Right lobe of liver (tissue), 6 donors: ENCODE results near the gene C11orf71. TPM values are rescaled to one million over a fixed set of nuclear protein-coding genes. Genes with fewer than 3 reads are reported as not detected.
A peak's percentile ranks its signal among the peaks of the same experiment; 100 is the strongest.

Source experiments
- ATAC-seq, 4 donors: fragments of 200-7000 bp; cut with Tn5 transposase; one replicate each; pipeline ENCODE4 v1.9.1; 2020; ENCODE audit warnings: mild to moderate bottlenecking in 4 of 4, moderate library complexity in 4 of 4
- DNase-seq, 3 donors: peaks; one replicate each; pipeline ENCODE4 v3.0.0-alpha.2; 2020
- H3K27ac ChIP-seq, 3 donors: fragments of 200-600 bp; one replicate each; pipeline ENCODE4 v1.8.0; 2022
- H3K27me3 ChIP-seq, 2 donors: fragments of 200-600 bp; one replicate each; pipeline ENCODE4 v1.8.0; 2022
- H3K36me3 ChIP-seq, 4 donors: fragments of 200-600 bp; sonication (generic) in 1 of 4; one replicate each; pipeline versions ENCODE4 v1.5.1 to v1.8.0; 2017 to 2022; ENCODE audit warnings: control low read depth in 1 of 4
- H3K4me1 ChIP-seq, 4 donors: fragments of 200-600 bp; sonication (generic) in 1 of 4; one replicate each; pipeline versions ENCODE4 v1.5.1 to v1.8.0; 2017 to 2022; ENCODE audit warnings: control low read depth in 1 of 4
- H3K4me3 ChIP-seq, 3 donors: fragments of 200-600 bp; one replicate each; pipeline ENCODE4 v1.8.0; 2022
- H3K9me3 ChIP-seq, 4 donors: fragments of 200-600 bp; sonication (generic) in 1 of 4; one replicate each; pipeline versions ENCODE4 v1.5.1 to v1.8.0; 2017 to 2022; ENCODE audit warnings: control low read depth in 1 of 4
- POLR2A ChIP-seq: fragments of 450-650 bp; IDR thresholded peaks from one replicate; pipeline ENCODE4 v1.6.1; 2017; ENCODE audit warnings: antibody characterized with exemption, mild to moderate bottlenecking
- WGBS: methylation state at CpG from one replicate; pipeline ENCODE4 v1.1.6; 2018; ENCODE audit warnings: low coverage, low lambda C conversion rate; ENCODE audit not compliant: insufficient coverage; ENCODE audit errors: missing lambda C conversion rate; 5-methylcytosine and 5-hydroxymethylcytosine counted together
- intact Hi-C, 2 donors: fragments of 100-400 bp; cut with DNase I; formaldehyde crosslinking; loops; one replicate each; pipeline versions ENCODE4 v1.11.2 to v1.14.1; 2022
- long read RNA-seq: library from polyadenylated mRNA; unstranded; transcript quantifications from one replicate; pipeline ENCODE4 v2.0.0, GENCODE V29; 2019
- total RNA-seq, 6 experiments: library from RNA; depleted of rRNA in 2 of 6; stranded (reverse); fragments of >200 nt in 2 of 6; fragmentation: NEBNext Ultra II Directional in 3 of 6; extraction: Animal tissue kit (Norgen Biotek cat#: 25700) in 3 of 6; gene quantifications; one replicate each; pipeline versions ENCODE4 v1.1.0 to v1.2.4, GENCODE V29; 2016 to 2023
- TF ChIP-seq, protein P1 (sequence below), 4 donors: fragments of 200-600 bp in 3 of 4; fragments of 450-650 bp in 1 of 4; IDR thresholded peaks; one replicate each; pipeline versions ENCODE4 v1.5.1 to v1.8.0; 2016 to 2022; ENCODE audit warnings: antibody characterized with exemption in 4 of 4, mild to moderate bottlenecking in 2 of 4
- donor health status: DM: no; HTN: yes; CAD: no.
- donor health status: DM: no; HTN: no; CAD: no.
- donor health status: DM: no; HTN: no; CAD: no.
- donor health status: DM: no; HTN: yes; CAD: no.
- donor health status: DM: no; HTN: yes; CAD: no.

C11orf71 gene, protein sequence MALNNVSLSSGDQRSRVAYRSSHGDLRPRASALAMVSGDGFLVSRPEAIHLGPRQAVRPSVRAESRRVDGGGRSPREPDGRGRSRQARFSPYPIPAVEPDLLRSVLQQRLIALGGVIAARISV
- total RNA-seq = 10 to 100 TPM in 3 of 6 experiments, 1 to 10 TPM in 3; 4.9 to 13.4 (median 8.6) TPM
- long read RNA-seq, transcript C11orf71-202 (1 exons, 1,980 nt) = major isoform, 11 of 11 reads
- long read RNA-seq, partial matches to known transcripts = 0 of 11 reads
- long read RNA-seq, other reads (novel, unspliced or antisense) = 0 of 11 reads

DNA sequence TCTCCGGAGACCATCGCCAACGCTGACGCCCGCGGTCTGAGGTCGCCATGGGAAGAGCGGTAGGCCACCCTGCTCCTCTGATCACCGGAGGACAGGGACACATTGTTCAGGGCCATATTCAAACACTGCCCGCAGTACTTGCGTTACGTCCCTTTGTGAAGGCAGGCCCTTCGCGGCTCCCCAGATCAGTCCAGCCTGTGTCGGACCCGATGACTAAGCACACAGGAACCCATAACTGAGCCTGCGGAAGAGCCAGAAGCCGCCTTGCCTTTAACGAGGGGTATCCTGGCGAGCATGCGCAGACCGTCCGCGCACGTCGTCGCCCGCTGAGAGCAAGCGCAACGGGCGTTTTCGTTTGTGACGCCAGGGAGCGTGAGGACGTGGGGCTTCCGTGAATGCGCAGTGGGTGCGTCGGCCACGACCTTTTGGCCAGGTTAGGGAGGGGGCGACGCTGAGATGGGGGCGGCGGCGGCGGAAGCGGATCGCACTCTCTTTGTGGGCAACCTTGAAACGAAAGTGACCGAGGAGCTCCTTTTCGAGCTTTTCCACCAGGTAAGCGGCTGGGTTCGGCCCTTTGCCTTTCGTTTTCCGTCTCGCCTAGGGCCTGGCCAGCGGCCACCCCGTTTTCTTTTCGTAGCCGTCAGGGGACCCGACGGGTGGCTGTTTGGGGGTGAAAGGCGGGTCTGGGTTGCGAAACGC lies at the start of gene C11orf71, which contains the start of gene RBM7:
Gene C11orf71, minus strand, starts transcription at position 296 of the 699 bp plus-strand sequence. Its CDS starts 180 bp downstream, at position 116.
Gene RBM7, plus strand, starts transcription at position 451 of the 699 bp plus-strand sequence. Its CDS starts 6 bp downstream, at position 457.
- Histone ChIP-seq H3K9me3 (no peaks in the 10 kb centered on the region), H3K36me3 (no peaks in the 10 kb centered on the region), H3K27ac (peak within 1 kb of the TSS; percentile 97 to 99 (median 97)), H3K4me1 (peaks cover 0 to 47% (median 6%) of the 10 kb centered on the region in 4 donors), H3K27me3 (no peaks in the 10 kb centered on the region), H3K4me3 (peak within 1 kb of the TSS; percentile 56 to 78 (median 64))
- 0% methylated on average over 10 of the region's 65 CpGs for WGBS
- TF ChIP-seq, protein P1, sequence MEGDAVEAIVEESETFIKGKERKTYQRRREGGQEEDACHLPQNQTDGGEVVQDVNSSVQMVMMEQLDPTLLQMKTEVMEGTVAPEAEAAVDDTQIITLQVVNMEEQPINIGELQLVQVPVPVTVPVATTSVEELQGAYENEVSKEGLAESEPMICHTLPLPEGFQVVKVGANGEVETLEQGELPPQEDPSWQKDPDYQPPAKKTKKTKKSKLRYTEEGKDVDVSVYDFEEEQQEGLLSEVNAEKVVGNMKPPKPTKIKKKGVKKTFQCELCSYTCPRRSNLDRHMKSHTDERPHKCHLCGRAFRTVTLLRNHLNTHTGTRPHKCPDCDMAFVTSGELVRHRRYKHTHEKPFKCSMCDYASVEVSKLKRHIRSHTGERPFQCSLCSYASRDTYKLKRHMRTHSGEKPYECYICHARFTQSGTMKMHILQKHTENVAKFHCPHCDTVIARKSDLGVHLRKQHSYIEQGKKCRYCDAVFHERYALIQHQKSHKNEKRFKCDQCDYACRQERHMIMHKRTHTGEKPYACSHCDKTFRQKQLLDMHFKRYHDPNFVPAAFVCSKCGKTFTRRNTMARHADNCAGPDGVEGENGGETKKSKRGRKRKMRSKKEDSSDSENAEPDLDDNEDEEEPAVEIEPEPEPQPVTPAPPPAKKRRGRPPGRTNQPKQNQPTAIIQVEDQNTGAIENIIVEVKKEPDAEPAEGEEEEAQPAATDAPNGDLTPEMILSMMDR (IDR thresholded peaks at IDR 0.05) = peak in 1 of 4 donors; percentile 5
- peak; percentile 98 for TF ChIP-seq POLR2A
- DNase-seq (peak; percentile 99), ATAC-seq (peak; percentile 92 to 96 (median 94))
- intact Hi-C loops = no loop called here

DNA sequence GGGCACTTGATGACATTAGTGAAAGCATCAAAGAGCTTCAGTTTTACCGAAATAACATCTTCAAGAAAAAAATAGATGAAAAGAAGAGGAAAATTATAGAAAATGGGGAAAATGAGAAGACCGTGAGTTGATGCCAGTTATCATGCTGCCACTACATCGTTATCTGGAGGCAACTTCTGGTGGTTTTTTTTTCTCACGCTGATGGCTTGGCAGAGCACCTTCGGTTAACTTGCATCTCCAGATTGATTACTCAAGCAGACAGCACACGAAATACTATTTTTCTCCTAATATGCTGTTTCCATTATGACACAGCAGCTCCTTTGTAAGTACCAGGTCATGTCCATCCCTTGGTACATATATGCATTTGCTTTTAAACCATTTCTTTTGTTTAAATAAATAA lies 49.5 kb upstream of the C11orf71 start:
- no peak for DNase-seq
- Histone ChIP-seq H3K4me1 (peaks cover 0 to 6% (median 3%) of the 10 kb centered on the region in 4 donors), H3K27me3 (no peaks in the 10 kb centered on the region), H3K36me3 (peaks cover 0 to 28% (median 10%) of the 10 kb centered on the region in 4 donors), H3K27ac (no peak overlapping the region), H3K4me3 (no peak overlapping the region), H3K9me3 (no peaks in the 10 kb centered on the region)
- TF ChIP-seq, protein P1 (IDR thresholded peaks at IDR 0.05) = no peak
- TF ChIP-seq POLR2A = no peak
- 89% methylated on average over 6 of the region's 6 CpGs for WGBS
- ATAC-seq = no peak
- intact Hi-C loops = no loop called here

DNA sequence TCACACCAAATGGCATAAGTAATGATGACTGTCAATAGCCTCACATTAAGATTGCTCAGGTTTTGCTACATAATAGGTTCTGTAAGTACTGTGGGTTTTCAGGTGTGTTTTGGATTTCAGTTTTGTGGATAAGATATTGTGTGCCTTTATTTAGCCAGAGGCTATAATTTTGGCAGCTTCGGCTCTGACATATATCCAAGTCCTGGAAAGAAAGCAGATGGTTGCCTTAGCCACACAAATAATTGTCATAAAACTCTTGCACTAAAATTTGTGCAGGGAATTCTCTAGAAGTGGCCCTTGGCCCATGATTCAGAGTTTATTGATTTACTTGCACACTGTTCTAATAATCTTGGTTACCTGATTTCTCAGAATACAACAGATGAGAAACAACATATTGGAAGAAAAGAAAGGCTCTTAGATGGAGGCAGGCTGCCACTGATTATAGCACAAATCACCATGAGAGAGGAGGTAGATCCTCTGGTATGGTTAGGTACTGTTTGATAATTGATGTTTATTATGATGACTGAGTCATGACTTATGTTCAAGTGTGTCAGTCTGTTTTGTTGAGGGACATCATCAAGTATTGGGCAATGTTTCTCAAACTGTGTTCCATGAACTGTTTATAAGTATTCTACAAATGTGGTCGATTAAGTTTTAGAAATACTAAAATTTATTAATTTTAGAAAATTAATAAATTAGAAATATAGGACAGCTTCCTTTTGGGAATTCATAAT lies 48.6 kb upstream of the C11orf71 start:
- peak; percentile 38 to 91 (median 56) for ATAC-seq
- Histone ChIP-seq H3K27me3 (no peaks in the 10 kb centered on the region), H3K4me3 (no peak overlapping the region), H3K36me3 (peaks cover 0 to 28% (median 10%) of the 10 kb centered on the region in 4 donors), H3K4me1 (peaks cover 0 to 6% (median 3%) of the 10 kb centered on the region in 4 donors), H3K27ac (peak overlapping the region in 1 of 3 donors; percentile 35), H3K9me3 (no peaks in the 10 kb centered on the region)
- intact Hi-C loops = no loop called here
- WGBS = 64% methylated on average over 2 of the region's 2 CpGs
- TF ChIP-seq POLR2A = no peak
- TF ChIP-seq, protein P1 (IDR thresholded peaks at IDR 0.05) = no peak
- DNase-seq = no peak

DNA sequence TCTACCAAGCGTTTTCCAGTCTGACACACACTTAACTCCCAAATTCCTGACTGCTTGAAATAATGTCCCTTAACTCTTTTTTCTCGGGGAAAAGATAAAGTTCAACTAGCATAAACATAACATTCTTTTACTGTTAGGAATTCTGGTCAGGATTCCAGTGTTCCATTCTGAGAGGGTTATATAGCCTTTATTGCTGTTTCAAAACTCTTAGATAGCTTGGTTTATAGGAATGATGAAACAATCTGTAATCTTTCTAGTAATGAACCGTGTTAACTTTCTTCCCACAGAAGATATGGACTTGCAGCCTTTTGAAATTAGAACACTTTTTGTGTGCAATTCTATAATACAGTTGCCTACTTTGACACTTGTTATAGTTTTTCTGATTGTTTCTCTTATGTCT lies 47.6 kb upstream of the C11orf71 start:
- Histone ChIP-seq H3K27ac (no peak overlapping the region), H3K4me1 (peaks cover 0 to 6% (median 3%) of the 10 kb centered on the region in 4 donors), H3K36me3 (peaks cover 0 to 28% (median 10%) of the 10 kb centered on the region in 4 donors), H3K4me3 (no peak overlapping the region), H3K9me3 (no peaks in the 10 kb centered on the region), H3K27me3 (no peaks in the 10 kb centered on the region)
- DNase-seq = no peak
- intact Hi-C loops = no loop called here
- TF ChIP-seq, protein P1 (IDR thresholded peaks at IDR 0.05) = no peak
- TF ChIP-seq POLR2A = no peak
- no peak for ATAC-seq
- 58% methylated on average over 3 of the region's 3 CpGs for WGBS
